ELF-1 (cell line): ENCODE measurements around the gene AGRN.

Experiments used
- DNase-seq: peaks from one replicate; pipeline ENCODE4 v3.0.0-alpha.2; 2016; ENCODE audit warnings: low read depth, low spot score

AGRN gene

GRCh38 chr1:1079408-1080121 is 59.6 kb downstream of the AGRN start:
- DNase-seq: peak; percentile 96

- DNase-seq: peak; percentile 91
Measured at GRCh38 chr1:1080122-1080757, 60.3 kb downstream of the AGRN start.

GRCh38 chr1:1080951-1081310 is 61.0 kb downstream of the AGRN start:
- no peak for DNase-seq

GRCh38 chr1:1081311-1082238 is 61.7 kb downstream of the AGRN start:
- DNase-seq: no peak

GRCh38 chr1:1082239-1082775 is 62.4 kb downstream of the AGRN start:
- no peak for DNase-seq

- DNase-seq: no peak
Measured at GRCh38 chr1:1082776-1083415, 63.0 kb downstream of the AGRN start.

GRCh38 chr1:1083416-1084371 is 63.8 kb downstream of the AGRN start:
- DNase-seq: no peak

GRCh38 chr1:1084372-1085170 is 64.7 kb downstream of the AGRN start:
- DNase-seq: no peak

GRCh38 chr1:1085171-1085841 is 65.4 kb downstream of the AGRN start:
- no peak for DNase-seq

GRCh38 chr1:1085911-1086841 is 66.3 kb downstream of the AGRN start:
- DNase-seq: no peak

- DNase-seq: no peak
Measured at GRCh38 chr1:1086911-1087341, 67.0 kb downstream of the AGRN start.

GRCh38 chr1:1087351-1088028 is 67.6 kb downstream of the AGRN start:
- no peak for DNase-seq

- no peak for DNase-seq
Measured at GRCh38 chr1:1088029-1088800, 68.3 kb downstream of the AGRN start.

- DNase-seq: no peak
Measured at GRCh38 chr1:1088801-1089680, 69.1 kb downstream of the AGRN start.

- peak; percentile 2 for DNase-seq
Measured at GRCh38 chr1:1089731-1090423, 70.0 kb downstream of the AGRN start.
